Pancreas (tissue), 10 donors: Measurements from ENCODE around the gene OR52A1. TPM values are rescaled to one million over a fixed set of nuclear protein-coding genes. Genes with fewer than 3 reads are reported as not detected.
"Not testable (repeated sequence)": the region's sequence is repeated elsewhere in the genome, so short reads cannot be mapped to it uniquely, and the experiment has no call there.

ENCODE experiments used
- ATAC-seq, 4 donors: fragments of 200-7000 bp; cut with Tn5 transposase; one replicate each; pipeline versions ENCODE4 v1.8.0 to v1.9.1; 2020; ENCODE audit warnings: mild to moderate bottlenecking in 4 of 4, moderate library complexity in 4 of 4
- DNase-seq, 6 donors: peaks; one replicate each; pipeline ENCODE4 v3.0.0-alpha.2; 2020
- FAIRE-seq: peaks from 2 replicates; lab custom pipeline; 2012; peaks lifted over from hg19 to GRCh38; lab: Jason Lieb, UNC
- H3K27ac ChIP-seq, 4 donors: fragments of 200-600 bp; sonication (generic); 1 replicate in 3 of 4; 2 replicates in 1 of 4; pipeline versions ENCODE4 v1.5.0 to v1.8.0; 2020
- H3K27me3 ChIP-seq, 4 donors: fragments of 200-600 bp; one replicate each; pipeline ENCODE4 v1.8.0; 2021
- H3K36me3 ChIP-seq, 3 donors: fragments of 200-600 bp; sonication (generic) in 1 of 3; one replicate each; pipeline versions ENCODE4 v1.5.0 to v1.8.0; 2020 to 2021
- H3K4me1 ChIP-seq, 3 donors: fragments of 200-600 bp; one replicate each; pipeline ENCODE4 v1.8.0; 2021
- H3K4me3 ChIP-seq, 4 donors: fragments of 200-600 bp; sonication (generic) in 2 of 4; one replicate each; pipeline versions ENCODE4 v1.5.0 to v1.8.0; 2020 to 2021
- H3K9me3 ChIP-seq, 4 donors: fragments of 200-600 bp; one replicate each; pipeline ENCODE4 v1.8.0; 2021
- WGBS, 2 donors: extraction: QIAGEN DNeasy Blood & Tissue Kit; methylation state at CpG; one replicate each; pipeline ENCODE4 v1.1.7; 2013; 5-methylcytosine and 5-hydroxymethylcytosine counted together
- intact Hi-C, 3 donors: fragments of 100-400 bp; cut with DNase I; formaldehyde crosslinking; loops; one replicate each; pipeline versions ENCODE4 v1.11.1 to v1.14.2; 2022
- polyA plus RNA-seq, 2 donors: library from polyadenylated mRNA; stranded (reverse); fragments of 200-250 nt; gene quantifications; one replicate each; pipeline ENCODE4 v1.2.3, GENCODE V29; 2013
- total RNA-seq, 6 donors: library from RNA; stranded (reverse); fragmentation: NEBNext Ultra II Directional in 4 of 6; extraction: Animal tissue kit (Norgen Biotek cat#: 25700) in 4 of 6; gene quantifications; one replicate each; pipeline versions ENCODE4 v1.2.1 to v1.2.4, GENCODE V29; 2021 to 2023
- TF ChIP-seq, protein P1 (sequence below), 4 donors: fragments of 200-600 bp; sonication (generic) in 3 of 4; IDR thresholded peaks; one replicate each; pipeline versions ENCODE4 v1.5.0 to v1.8.0; 2021; ENCODE audit warnings: antibody characterized with exemption in 4 of 4
- donor health status: healthy with polysubstance abuse.
- donor health status: DM: no; HTN: no; CAD: no; lungs with moderate emphysema.
- donor health status: DM: no; HTN: no; CAD: no.
- donor health status: control.
- donor health status: control.
- donor health status: Bipolar disorder and iron deficiency.
- donor health status: DM: yes; HTN: yes; CAD: no.
- donor health status: DM: no; HTN: no; CAD: no.
- donor health status: DM: no; HTN: no; CAD: no.
- donor health status: DM: yes; HTN: yes; CAD: no.

OR52A1 gene
- total and polyA plus RNA-seq, 8 donors = not detected

DNA sequence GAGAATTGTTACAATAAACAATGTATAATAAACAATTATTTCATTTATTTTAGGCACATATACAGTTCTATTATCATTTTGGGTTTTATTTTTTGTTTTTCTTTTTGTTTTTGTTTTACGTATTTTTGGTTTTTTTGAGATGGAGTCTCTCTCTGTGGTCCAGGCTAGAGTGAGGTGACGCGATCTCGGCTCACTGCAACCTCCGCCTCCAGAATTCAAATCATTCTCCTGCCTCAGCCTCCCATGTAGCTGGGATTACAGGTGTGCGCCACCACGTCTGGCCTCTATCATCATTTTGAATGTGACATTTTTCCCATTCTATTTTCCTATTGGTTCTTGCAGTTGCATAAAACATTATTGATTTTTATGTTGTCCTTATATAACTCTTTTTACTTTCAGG is 20.4 kb upstream of the OR52A1 start:
- Histone ChIP-seq H3K4me3 (no peak overlapping the region), H3K27ac (no peak overlapping the region), H3K4me1 (no peaks in the 10 kb centered on the region), H3K27me3 (peaks cover 0 to 3% (median 0%) of the 10 kb centered on the region in 4 donors), H3K36me3 (no peaks in the 10 kb centered on the region), H3K9me3 (no peaks in the 10 kb centered on the region)
- TF ChIP-seq, protein P1, sequence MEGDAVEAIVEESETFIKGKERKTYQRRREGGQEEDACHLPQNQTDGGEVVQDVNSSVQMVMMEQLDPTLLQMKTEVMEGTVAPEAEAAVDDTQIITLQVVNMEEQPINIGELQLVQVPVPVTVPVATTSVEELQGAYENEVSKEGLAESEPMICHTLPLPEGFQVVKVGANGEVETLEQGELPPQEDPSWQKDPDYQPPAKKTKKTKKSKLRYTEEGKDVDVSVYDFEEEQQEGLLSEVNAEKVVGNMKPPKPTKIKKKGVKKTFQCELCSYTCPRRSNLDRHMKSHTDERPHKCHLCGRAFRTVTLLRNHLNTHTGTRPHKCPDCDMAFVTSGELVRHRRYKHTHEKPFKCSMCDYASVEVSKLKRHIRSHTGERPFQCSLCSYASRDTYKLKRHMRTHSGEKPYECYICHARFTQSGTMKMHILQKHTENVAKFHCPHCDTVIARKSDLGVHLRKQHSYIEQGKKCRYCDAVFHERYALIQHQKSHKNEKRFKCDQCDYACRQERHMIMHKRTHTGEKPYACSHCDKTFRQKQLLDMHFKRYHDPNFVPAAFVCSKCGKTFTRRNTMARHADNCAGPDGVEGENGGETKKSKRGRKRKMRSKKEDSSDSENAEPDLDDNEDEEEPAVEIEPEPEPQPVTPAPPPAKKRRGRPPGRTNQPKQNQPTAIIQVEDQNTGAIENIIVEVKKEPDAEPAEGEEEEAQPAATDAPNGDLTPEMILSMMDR (IDR thresholded peaks at IDR 0.05) = no peak
- WGBS, 2 donors = 80 to 85% methylated on average over 7 of the region's 7 CpGs
- FAIRE-seq (no peak), DNase-seq (no peak), ATAC-seq (no peak)
- intact Hi-C loops = no loop called here

DNA sequence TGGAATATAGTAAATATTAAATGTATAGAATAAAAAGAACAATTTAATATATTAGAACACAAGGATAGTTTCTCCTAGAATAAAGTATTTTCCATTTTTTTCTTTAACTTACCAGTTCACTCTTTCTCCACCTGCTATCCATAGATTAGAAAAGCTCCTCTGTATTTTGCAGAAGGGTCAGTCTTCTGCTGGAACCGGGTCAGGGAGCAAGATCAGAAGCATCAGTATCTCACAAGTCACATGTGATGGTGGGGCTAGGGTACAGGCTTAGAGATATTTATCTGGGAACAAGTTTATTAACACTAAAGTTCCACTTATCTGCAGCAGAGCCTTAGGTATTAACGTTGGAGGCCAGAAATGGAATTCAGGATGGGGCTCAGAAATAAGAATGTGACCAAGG is 17.3 kb upstream of the OR52A1 start:
- ATAC-seq (no peak), DNase-seq (no peak), FAIRE-seq (no peak)
- WGBS, 2 donors = 32 to 48% methylated on average over 2 of the region's 2 CpGs
- intact Hi-C loops = no loop called here
- TF ChIP-seq, protein P1 (IDR thresholded peaks at IDR 0.05) = no peak
- no peaks in the 10 kb centered on the region for H3K9me3 ChIP-seq
- H3K4me1 ChIP-seq = no peaks in the 10 kb centered on the region
- peaks cover 0 to 3% (median 1%) of the 10 kb centered on the region in 4 donors for H3K27me3 ChIP-seq
- H3K4me3 ChIP-seq = no peak overlapping the region
- no peaks in the 10 kb centered on the region for H3K36me3 ChIP-seq
- H3K27ac ChIP-seq = no peak overlapping the region

DNA sequence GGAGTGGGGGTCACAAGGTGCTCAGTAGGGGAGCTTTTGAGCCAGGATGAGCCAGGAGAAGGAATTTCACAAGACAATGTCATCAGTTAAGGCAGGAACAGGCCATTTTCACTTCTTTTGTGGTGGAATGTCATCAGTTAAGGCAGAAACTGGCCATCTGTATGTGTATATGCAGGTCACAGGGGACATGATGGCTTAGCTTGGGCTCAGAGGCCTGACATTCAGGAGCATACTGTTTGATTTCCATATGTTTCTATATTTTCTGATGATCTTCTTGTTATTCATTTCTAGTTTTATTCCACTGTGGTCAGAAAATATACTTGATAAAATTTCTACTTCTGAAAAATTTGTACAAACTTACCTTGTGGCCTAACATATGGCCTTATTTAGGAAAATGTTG is 11.3 kb upstream of the OR52A1 start:
- H3K4me3 ChIP-seq, H3K36me3 ChIP-seq, FAIRE-seq, H3K4me1 ChIP-seq, DNase-seq, H3K9me3 ChIP-seq, ATAC-seq, H3K27ac ChIP-seq, H3K27me3 ChIP-seq, intact Hi-C loops: not testable (repeated sequence)

DNA sequence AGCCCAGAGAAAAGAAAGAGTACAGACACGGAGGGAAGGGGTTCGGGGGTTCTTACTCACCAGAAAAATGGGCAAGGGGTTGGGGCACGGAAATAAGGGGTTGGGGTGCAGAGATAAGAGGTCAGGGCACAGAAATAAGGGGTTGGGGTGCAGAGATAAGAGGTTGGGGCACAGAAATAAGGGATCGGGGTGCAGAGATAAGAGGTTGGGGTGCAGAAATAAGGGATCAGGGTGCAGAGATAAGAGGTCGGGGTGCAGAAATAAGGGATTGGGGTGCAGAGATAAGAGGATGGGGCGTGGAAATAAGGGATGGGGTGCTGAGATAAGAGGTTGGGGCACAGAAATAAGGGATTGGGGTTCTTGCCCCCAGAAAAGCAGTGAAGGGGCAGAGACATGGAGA is 10.2 kb upstream of the OR52A1 start:
- intact Hi-C loops, H3K27ac ChIP-seq, FAIRE-seq, H3K27me3 ChIP-seq, ATAC-seq, H3K9me3 ChIP-seq, DNase-seq, H3K4me1 ChIP-seq, H3K36me3 ChIP-seq, H3K4me3 ChIP-seq: not testable (repeated sequence)
- 50 to 58% methylated on average over 6 of the region's 6 CpGs for WGBS, 2 donors

DNA sequence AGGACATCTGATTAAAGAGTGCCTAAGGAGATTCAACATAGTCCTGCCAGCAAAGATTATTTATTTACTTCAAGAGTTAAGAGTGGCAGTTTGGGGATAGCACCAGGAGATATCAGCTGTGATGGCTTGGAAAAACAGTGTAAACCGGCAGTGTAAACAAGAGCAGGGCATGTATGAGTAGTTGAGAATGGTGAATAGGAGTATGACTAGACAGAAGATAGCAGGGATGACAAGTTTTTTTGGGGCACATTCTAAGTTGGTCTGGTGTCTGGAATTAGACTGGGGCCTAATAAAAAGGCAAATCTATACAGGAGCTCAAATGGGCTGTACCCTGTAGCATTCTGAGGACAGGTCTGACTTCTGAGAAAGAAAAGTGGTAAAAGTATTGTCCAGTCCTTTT is 6.5 kb upstream of the OR52A1 start:
- H3K4me1 ChIP-seq, H3K9me3 ChIP-seq, ATAC-seq, H3K4me3 ChIP-seq, DNase-seq, FAIRE-seq, intact Hi-C loops, H3K27me3 ChIP-seq, H3K36me3 ChIP-seq, H3K27ac ChIP-seq: not testable (repeated sequence)
- no CpG with 5 or more reads among the region's 1 CpG for WGBS, 2 donors

DNA sequence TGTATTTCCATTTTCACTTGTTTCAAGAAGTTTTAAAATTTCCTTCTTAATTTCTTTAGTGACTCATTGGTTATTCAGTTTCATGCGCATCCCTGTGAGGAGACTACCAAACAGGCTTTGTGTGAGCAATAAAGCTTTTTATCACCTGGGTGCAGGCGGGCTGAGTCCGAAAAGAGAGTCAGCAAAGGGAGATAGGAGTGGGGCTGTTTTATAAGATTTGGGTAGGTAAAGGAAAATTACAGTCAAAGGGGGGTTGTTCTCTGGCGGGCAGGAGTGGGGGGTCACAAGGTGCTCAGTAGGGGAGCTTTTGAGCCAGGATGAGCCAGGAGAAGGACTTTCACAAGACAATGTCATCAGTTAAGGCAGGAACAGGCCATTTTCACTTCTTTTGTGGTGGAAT is 5.7 kb upstream of the OR52A1 start:
- H3K36me3 ChIP-seq, H3K27me3 ChIP-seq, DNase-seq, H3K9me3 ChIP-seq, H3K4me3 ChIP-seq, intact Hi-C loops, H3K27ac ChIP-seq, ATAC-seq, FAIRE-seq, H3K4me1 ChIP-seq: not testable (repeated sequence)
- 66 to 67% methylated on average over 4 of the region's 4 CpGs for WGBS, 2 donors

DNA sequence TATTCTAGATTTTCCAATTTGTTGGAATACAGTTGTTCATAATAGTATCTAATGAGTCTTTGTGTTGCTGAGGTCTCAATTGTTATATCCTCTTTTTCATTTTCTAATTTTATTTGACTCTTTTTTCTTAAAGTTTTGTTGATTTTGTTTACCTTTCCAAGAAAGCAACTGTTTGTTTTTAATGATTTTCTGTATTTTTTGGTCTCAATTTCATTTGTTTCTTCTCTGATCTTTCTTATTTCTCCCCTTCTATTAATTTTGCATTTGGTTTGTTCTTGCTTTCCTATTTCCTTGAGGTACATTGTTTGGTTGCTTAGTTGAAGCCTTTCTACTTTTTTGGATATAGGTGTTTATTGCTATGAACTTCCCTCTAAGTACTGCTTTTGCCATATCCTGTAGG is 5.2 kb upstream of the OR52A1 start:
- Histone ChIP-seq H3K36me3 (no peaks in the 10 kb centered on the region), H3K27me3 (no peaks in the 10 kb centered on the region), H3K4me3 (no peak overlapping the region), H3K9me3 (no peaks in the 10 kb centered on the region), H3K27ac (no peak overlapping the region), H3K4me1 (no peaks in the 10 kb centered on the region)
- TF ChIP-seq, protein P1 (IDR thresholded peaks at IDR 0.05) = no peak
- intact Hi-C loops = no loop called here
- ATAC-seq (no peak), FAIRE-seq (no peak), DNase-seq (no peak)
